Stimulated activated naive CD4-positive, alpha-beta T cell treated with Interleukin-2 at 50 U/mL for 16 hours (primary cell): Measurements from ENCODE around the gene NUDT8.
"Not testable (repeated sequence)": the region's sequence is repeated elsewhere in the genome, so short reads cannot be mapped to it uniquely, and the experiment has no call there.

Source experiments
- DNase-seq: peaks from one replicate; lab custom pipeline; 2025; lab: John Stamatoyannopoulos, UW

Gene NUDT8

GRCh38 chr11:67659651-67660165 is 30.0 kb upstream of the NUDT8 start:
- not testable (repeated sequence) for DNase-seq

GRCh38 chr11:67657300-67657699 is 27.6 kb upstream of the NUDT8 start:
- no peak for DNase-seq

GRCh38 chr11:67656278-67656922 is 26.7 kb upstream of the NUDT8 start:
- DNase-seq, result no peak

DNA sequence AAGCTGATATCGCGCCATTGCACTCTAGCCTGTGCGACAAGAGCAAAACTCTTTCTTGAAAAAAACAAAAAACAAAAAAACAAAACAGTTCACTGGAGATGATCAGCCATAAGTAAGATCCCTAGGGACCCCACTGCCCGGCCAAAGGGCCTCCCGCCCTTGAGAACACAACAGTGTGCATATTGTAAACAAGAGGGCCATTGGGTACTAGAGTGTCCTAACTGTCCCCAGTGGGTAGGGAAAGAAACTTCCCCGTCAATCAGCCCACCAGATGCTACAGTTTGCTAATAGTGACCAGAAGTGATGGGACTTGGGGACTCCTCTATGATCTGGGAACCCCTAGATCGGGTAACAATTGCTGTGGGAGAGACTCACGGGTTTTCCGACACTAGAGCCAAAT is 24.5 kb upstream of the NUDT8 start:
- no peak for DNase-seq

- DNase-seq, result no peak
Measured at GRCh38 chr11:67652965-67653845, 23.5 kb upstream of the NUDT8 start.

DNA sequence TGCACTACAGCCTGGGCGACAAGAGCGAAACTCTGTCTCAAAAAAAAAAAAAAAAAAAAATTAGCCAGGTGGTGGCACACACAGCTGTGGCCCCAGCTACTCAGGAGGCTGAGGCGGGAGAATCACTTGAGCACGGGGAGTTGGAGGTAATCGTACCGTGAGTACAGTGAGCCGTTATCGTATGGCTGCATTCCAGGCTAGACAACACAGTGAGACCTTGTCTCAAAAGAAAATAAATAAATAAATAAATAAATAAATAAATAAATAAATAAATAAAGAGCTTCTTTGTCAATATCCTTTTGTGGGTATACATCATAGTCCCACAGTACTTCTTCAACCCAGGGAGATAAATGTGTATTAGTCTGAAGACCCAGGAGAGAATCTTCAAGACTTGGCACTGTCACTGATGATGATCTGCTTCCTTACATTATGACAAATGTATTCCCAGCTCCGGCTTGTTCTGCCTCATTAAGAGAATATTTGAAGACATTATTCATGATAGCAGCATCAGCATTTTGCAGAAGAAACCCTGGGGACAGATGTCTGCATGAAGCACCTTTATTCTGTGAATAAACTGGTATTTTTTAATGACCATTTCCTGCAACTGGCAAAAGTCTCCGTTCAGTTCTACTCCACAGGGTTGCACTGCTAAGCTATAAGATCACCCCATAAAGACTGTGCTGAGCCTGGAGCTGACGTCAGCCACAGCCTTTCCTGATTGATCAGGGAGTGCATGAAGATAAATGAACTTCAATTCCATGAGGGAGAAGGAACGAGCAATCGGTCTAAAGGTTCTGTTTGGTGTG is 22.4 kb upstream of the NUDT8 start:
- no peak for DNase-seq

- no peak for DNase-seq
Measured at GRCh38 chr11:67649634-67650510, 20.1 kb upstream of the NUDT8 start.

GRCh38 chr11:67648796-67649613 is 19.3 kb upstream of the NUDT8 start:
- DNase-seq, result no peak

DNA sequence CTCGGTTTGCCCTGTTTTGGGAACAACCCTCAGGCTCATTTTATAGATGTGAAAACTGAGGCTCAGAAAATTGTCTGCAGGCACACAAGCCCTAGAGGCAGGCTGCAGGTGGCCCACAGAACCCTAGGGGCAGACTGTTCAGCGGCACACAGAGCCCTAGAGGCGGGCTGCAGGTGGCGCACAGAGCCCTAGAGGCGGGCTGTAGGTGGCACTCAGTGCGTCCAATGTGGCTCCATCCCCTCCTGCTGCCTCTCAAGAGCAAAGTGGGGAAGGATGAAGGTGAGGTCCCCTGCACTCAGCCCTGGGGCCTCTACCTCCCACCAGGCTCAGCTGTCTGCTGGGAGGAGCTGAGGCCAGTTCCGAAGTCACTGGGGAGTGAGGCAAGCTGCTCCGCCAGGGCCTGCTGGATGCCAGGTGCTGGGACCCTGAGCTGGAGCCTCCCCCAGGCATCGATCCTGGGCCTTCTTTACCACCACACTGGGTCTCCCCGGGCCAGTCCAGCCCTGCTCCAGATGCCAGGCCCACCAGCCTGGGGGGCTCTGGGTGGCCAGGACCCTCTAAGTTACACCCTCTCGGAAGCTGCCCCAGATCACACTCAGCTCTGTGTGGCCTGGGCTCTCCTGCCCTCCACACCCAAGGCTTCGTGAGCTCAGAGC is 18.5 kb upstream of the NUDT8 start:
- peak; percentile 44 for DNase-seq

DNA sequence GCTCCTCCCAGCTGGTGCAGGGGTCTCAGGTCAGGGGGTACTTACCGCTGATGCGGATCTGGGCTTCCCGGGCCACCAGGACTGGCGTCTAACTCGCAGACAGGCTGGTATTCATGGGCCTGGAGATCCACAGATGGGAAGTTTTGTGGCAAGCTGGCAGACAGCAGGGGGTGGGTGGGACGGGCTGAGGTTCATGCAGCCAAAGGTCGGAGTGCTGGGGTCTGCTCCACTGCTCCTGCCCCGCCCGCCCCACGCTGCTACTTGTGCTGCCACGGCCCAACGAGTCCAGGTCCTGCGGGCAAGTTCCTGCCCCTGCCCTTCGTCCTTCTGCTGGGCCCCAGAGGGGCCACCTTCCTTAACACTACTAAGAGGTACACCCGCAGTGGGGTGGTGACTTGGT is 17.7 kb upstream of the NUDT8 start:
- DNase-seq, result no peak

GRCh38 chr11:67646535-67647336 is 17.0 kb upstream of the NUDT8 start:
- DNase-seq, result no peak

- no peak for DNase-seq
Measured at GRCh38 chr11:67645521-67646461, 16.1 kb upstream of the NUDT8 start.

DNA sequence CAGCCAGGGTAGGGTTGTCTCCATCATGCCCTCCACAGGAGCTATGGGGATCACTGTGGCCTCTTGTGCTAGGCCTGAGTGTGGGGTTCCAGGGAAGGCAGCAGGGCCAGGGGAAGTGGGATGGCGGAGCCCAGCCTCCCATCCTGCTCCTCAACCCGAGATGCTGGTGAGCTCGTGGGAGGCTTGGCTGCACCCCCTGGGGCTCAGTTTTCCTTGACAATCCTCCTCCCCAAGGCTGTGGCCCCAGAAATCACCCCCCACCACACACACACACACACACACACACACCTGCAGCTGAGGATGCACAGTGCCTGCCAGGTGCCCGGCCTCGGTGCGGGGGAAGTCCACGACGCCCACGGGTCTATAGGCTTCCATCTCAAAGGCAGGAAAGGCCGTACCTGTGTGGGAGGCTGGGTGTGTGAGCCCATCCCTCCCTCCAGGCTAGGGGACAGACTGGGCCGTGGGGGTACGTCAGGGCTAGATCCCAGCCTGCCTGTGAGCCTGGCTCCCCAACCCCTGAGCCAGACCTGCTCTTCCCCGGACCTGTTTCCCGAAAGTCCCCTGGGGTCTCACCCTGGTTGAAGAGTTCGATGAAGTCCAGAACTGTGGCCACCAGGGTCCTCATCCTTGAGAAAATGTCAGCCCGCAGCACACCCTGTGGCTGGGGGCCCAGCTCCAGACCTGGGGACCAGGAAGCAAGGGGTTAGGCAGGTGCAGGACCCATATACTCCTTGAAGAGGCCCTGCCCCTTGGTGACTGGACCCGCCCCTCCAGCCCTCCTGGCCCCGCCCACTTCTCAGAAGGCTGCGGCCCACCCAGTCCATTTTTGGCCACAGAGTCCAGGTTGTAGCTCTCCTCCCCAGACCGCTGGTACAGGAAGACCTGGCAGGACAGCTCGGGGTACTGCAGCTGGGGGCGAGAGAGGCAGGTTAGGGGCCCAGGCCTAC is 15.0 kb upstream of the NUDT8 start:
- DNase-seq, result no peak

GRCh38 chr11:67644042-67644441 is 14.3 kb upstream of the NUDT8 start:
- DNase-seq, result no peak

DNA sequence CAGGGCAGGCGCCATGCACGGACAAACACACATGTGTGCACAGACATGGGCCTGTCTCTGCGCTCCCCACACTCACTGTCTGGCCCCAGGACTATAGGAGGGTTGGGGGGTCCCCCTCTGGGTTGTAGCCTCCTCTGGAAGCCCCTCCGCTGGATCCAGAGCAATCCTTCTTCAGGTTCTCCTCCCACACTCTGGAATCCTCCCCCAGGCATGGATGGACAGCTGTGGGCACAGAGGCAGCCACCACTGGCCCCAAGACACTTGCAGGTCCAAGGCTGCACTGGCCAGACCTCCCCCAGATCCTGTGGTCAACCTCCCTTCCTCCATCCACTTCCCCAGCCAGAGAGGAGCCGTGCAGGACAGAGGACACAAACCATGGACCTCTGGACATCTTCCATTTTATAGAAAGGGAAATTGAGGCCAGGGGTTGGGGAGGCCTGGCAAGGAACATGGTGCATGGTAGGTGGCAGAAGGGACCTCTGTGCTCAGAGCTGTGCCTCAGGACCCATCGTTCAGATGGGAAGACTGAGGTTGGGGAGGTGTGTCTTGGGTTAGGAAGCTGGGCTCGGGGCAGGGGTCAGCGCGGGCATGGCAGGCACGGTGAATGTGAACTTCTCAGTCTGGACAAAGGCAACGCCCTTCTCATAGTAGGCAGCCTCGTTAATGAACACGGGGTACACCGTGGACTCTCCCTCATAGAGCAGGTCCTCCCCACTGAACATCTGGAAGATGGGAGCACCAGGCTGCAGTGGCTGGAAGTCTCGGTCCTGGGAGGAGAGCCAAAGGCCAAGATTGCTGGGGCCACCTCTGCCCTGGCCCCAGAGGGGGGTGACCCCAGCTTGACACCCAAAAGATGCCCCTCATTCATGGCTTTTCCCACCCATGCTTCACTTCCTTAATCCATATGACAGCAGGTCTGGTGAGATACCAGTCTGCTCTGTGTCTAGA is 12.7 kb upstream of the NUDT8 start:
- no peak for DNase-seq
